Measurements from ENCODE around the gene GARIN5A. TPM values are rescaled to one million over a fixed set of nuclear protein-coding genes. Genes with fewer than 3 reads are reported as not detected.
A peak's percentile ranks its signal among the peaks of the same experiment; 100 is the strongest.

Gene GARIN5A
- total and polyA plus RNA-seq, 10 donors = 0.42 to 1.4 (median 0.54) TPM; not detected in 6

DNA sequence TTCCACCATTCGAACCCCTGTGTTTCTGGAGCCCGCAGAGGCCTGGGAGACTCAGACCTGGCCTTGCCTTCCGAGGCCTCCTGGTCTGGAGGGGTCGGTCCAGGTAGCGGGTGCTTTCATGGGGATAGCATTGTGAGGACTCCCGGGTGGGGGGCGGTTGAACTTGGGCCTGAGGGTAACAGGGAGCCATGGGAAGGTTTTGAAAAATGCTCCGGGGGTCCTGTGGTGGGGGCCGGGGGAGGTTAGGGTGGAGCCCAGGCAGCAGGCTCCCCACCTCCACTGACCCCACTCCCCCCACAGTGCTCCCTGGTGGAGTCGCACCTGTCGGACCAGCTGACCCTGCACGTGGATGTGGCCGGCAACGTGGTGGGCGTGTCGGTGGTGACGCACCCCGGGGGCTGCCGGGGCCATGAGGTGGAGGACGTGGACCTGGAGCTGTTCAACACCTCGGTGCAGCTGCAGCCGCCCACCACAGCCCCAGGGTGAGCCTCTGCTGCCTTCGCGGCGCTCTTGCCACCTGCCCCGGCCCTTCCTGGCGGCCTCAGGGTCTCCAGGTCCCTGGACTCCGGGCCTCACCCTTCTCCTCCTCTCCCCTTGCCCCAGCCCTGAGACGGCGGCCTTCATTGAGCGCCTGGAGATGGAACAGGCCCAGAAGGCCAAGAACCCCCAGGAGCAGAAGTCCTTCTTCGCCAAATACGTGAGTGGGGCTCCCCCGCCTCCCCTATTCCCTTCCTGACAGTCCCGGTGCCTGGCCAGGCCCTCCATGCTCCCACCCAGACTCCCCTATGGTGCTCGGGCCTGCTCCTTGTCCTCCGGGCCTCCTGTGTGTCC is 3.8 kb upstream of the GARIN5A start:
- TF ChIP-seq POLR2AphosphoS5 (IDR thresholded peaks at IDR 0.05) (no peak), POLR2A (IDR thresholded peaks at IDR 0.05) (no peak)
- TF ChIP-seq, protein P1, sequence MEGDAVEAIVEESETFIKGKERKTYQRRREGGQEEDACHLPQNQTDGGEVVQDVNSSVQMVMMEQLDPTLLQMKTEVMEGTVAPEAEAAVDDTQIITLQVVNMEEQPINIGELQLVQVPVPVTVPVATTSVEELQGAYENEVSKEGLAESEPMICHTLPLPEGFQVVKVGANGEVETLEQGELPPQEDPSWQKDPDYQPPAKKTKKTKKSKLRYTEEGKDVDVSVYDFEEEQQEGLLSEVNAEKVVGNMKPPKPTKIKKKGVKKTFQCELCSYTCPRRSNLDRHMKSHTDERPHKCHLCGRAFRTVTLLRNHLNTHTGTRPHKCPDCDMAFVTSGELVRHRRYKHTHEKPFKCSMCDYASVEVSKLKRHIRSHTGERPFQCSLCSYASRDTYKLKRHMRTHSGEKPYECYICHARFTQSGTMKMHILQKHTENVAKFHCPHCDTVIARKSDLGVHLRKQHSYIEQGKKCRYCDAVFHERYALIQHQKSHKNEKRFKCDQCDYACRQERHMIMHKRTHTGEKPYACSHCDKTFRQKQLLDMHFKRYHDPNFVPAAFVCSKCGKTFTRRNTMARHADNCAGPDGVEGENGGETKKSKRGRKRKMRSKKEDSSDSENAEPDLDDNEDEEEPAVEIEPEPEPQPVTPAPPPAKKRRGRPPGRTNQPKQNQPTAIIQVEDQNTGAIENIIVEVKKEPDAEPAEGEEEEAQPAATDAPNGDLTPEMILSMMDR (IDR thresholded peaks at IDR 0.05 in 8 of 11, conservative IDR thresholded peaks at IDR 0.05 in 3 of 11) = no peak
- H3K4me3 ChIP-seq = no peak overlapping the region
- H3K27ac ChIP-seq = no peak overlapping the region
- intact Hi-C loops (cut with DNase I; ENCODE audit: low total_unique reads) = no loop called here
- H3K27me3 ChIP-seq (replicated peaks in 1 of 7) = no peaks in the 10 kb centered on the region
- peak; percentile 62 for DNase-seq
- 92 to 98% (median 93%) methylated on average over 28 to 37 of the region's 37 CpGs for WGBS, 5 donors
- no peaks in the 10 kb centered on the region for H3K9me3 ChIP-seq
- H3K4me1 ChIP-seq = peaks cover 13 to 40% (median 26%) of the 10 kb centered on the region in 6 donors
- peaks cover 3 to 78% (median 61%) of the 10 kb centered on the region in 6 donors for H3K36me3 ChIP-seq

DNA sequence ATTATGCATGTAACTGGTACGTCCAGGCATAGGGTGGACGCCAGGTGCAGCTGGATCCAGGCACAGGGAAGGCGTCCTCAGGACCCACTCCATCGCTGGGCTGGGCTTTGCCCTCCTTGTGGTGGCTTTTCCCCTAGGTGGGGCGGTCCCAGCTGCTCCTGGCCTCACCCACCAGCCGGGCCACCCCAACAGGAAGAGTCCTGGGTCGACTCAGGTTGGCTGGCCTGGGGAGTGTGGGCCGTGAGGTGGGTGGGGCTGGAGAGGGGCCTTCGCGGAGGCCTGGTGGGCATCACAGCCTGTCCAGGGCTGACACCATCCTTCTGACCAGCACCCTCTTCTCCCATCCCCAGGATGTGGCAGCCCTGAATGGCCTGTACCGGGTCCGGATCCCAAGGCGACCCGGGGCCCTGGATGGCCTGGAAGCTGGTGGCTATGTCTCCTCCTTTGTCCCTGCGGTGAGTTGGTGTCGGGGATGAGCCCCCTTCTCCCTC is 3.2 kb upstream of the GARIN5A start:
- Histone ChIP-seq H3K27ac (no peak overlapping the region), H3K9me3 (no peaks in the 10 kb centered on the region), H3K36me3 (peaks cover 3 to 71% (median 61%) of the 10 kb centered on the region in 6 donors), H3K27me3 (replicated peaks in 1 of 7) (no peaks in the 10 kb centered on the region), H3K4me3 (no peak overlapping the region), H3K4me1 (peaks cover 13 to 40% (median 26%) of the 10 kb centered on the region in 6 donors)
- no peak for TF ChIP-seq POLR2A (IDR thresholded peaks at IDR 0.05)
- TF ChIP-seq POLR2AphosphoS5 (IDR thresholded peaks at IDR 0.05) = peak in 1 of 3 donors; percentile 10
- TF ChIP-seq, protein P1 (IDR thresholded peaks at IDR 0.05 in 8 of 11, conservative IDR thresholded peaks at IDR 0.05 in 3 of 11) = no peak
- intact Hi-C loops (cut with DNase I; ENCODE audit: low total_unique reads) = no loop called here
- 93 to 96% (median 94%) methylated on average over 9 to 16 of the region's 16 CpGs for WGBS, 5 donors
- DNase-seq = peak; percentile 45

DNA sequence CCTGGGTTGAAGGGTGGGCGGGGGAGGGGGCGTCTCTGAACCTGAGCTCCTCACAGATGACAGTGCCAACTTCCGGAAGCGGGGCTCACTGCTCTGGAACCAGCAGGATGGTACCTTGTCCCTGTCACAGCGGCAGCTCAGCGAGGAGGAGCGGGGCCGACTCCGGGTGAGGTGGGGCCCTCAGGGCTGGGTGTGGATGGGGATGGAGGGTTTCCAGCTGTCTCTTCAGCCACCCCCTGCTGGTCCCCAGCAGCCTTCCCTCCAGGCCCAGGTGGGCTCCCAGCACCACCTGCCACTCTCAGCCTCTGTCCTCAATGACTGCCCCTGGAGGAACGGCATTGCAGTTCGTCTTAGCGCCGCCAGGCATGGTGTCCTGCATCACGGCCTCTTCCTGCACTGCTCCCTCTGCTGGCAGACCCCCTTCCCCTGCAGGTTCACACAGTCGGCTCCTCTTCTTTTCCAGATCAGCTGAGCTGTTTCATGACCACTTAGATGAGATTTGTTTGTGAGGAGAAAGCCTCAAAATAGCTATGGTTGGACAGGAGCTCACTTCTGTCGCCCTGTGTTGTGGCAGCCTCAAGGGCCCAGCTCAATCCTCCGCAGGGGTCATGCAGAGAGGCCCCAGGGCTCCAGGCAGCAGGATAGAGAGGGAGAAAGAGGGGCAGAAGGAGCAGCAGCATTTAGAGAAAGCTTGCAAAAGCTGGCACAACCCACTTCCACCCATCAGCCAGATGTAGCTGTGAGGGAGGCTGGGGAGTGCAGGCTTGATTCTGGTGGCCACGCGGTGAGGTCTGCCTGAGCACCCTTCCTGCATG is 2.5 kb upstream of the GARIN5A start:
- TF ChIP-seq, protein P1 (IDR thresholded peaks at IDR 0.05 in 8 of 11, conservative IDR thresholded peaks at IDR 0.05 in 3 of 11) = peak in 4 of 11 experiments; percentile 17 to 46 (median 34)
- TF ChIP-seq POLR2AphosphoS5 (IDR thresholded peaks at IDR 0.05) (peak in 1 of 3 donors; percentile 8), POLR2A (IDR thresholded peaks at IDR 0.05) (no peak)
- peaks cover 3 to 64% (median 60%) of the 10 kb centered on the region in 6 donors for H3K36me3 ChIP-seq
- DNase-seq = peak; percentile 58
- H3K4me3 ChIP-seq = no peak overlapping the region
- no peak overlapping the region for H3K27ac ChIP-seq
- H3K9me3 ChIP-seq = no peaks in the 10 kb centered on the region
- intact Hi-C loops (cut with DNase I; ENCODE audit: low total_unique reads) = no loop called here
- H3K4me1 ChIP-seq = peaks cover 13 to 40% (median 26%) of the 10 kb centered on the region in 6 donors
- 86 to 93% (median 90%) methylated on average over 12 to 19 of the region's 19 CpGs for WGBS, 5 donors
- no peaks in the 10 kb centered on the region for H3K27me3 ChIP-seq (replicated peaks in 1 of 7)
